HL-60 (cell line): Measurements from ENCODE around the gene BGN.

ENCODE experiments used
- DNase-seq, 2 experiments: peaks; one replicate each; pipeline ENCODE4 v3.0.0-alpha.2; 2010 to 2020; ENCODE audit warnings: low read depth in 1 of 2, low spot score in 1 of 2
- H3K27ac ChIP-seq: fragments of 250-450 bp; sonication (Bioruptor Pico); replicated peaks from 2 replicates; pipeline ENCODE4 v1.5.1; 2020; ENCODE audit warnings: mild to moderate bottlenecking, moderate library complexity
- H3K27me3 ChIP-seq: fragments of 250-450 bp; sonication (Bioruptor Pico); 2 replicates; pipeline ENCODE4 v1.5.1; 2021; ENCODE audit warnings: mild to moderate bottlenecking, moderate library complexity; ENCODE audit not compliant: insufficient read depth, poor library complexity, severe bottlenecking
- H3K4me3 ChIP-seq: replicated peaks from 2 replicates; pipeline ENCODE4 v1.5.1; 2011; ENCODE audit warnings: mild to moderate bottlenecking, control low read depth, low read length; ENCODE audit not compliant: insufficient read depth
- CTCF ChIP-seq: IDR thresholded peaks from one replicate; pipeline ENCODE4 v1.5.1; 2011; ENCODE audit warnings: low read length, control low read depth, inconsistent platforms; ENCODE audit not compliant: insufficient read depth
- GABPA ChIP-seq: IDR thresholded peaks from 2 replicates; pipeline ENCODE4 v1.6.1; 2012; ENCODE audit warnings: low read depth
- POLR2AphosphoS5 ChIP-seq: IDR thresholded peaks from 2 replicates; pipeline ENCODE4 v1.6.1; 2012; ENCODE audit warnings: low read depth
- REST ChIP-seq: IDR thresholded peaks from 2 replicates; pipeline ENCODE4 v1.6.1; 2012; ENCODE audit warnings: low read depth; ENCODE audit not compliant: insufficient replicate concordance
- SPI1 ChIP-seq: IDR thresholded peaks from 2 replicates; pipeline ENCODE4 v1.6.1; 2012; ENCODE audit warnings: low read depth, mild to moderate bottlenecking, borderline replicate concordance

BGN gene

GRCh38 chrX:153475751-153476281 lies 19.0 kb upstream of the BGN start:
- no peak overlapping the region for H3K27ac ChIP-seq
- no peak for DNase-seq
- no peak overlapping the region for H3K4me3 ChIP-seq
- H3K27me3 ChIP-seq = no peaks in the 10 kb centered on the region
- TF ChIP-seq GABPA (no peak), SPI1 (no peak)

DNA sequence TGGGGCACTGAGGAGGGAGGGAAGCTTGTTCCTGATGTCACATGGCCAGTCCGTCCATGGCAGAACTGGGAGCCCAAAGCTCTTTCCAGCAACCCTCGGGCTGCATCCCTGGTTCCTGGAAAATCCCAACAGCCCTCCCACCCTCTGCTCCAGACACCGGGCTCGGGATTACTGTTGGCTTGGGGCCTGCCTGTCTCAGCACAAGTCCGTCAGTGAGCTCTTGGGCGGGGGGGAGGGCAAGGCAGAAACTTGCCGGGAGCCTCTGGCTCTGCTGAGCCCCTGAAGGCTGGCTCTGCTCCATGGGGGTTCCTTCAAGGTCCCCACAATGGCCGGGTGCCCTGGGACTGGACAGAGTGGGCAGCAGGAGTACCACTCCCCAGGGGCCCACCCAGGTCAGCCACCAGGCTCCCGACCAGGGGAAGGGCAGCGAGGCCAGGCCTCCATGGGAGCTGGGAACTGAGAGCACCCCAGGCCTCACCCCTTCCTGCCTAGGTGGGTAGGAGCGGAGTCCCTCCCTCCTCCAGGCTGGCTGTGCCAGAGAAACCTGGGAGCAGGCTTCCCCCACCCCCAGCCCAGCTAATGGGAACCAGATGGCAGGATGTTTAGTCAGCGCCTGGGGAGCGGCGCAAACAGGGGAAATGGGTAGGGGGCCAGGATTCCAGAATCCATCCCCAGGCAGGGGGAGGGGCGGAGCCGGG lies 18.0 kb upstream of the BGN start:
- Histone ChIP-seq H3K27me3 (no peaks in the 10 kb centered on the region), H3K27ac (no peak overlapping the region), H3K4me3 (no peak overlapping the region)
- DNase-seq = no peak
- TF ChIP-seq POLR2AphosphoS5 (no peak), CTCF (no peak), REST (no peak), SPI1 (no peak), GABPA (no peak)

- TF ChIP-seq SPI1 = no peak
- no peak for TF ChIP-seq CTCF
- TF ChIP-seq REST = no peak
- TF ChIP-seq POLR2AphosphoS5 = no peak
- TF ChIP-seq GABPA = no peak
- Histone ChIP-seq H3K27me3 (no peaks in the 10 kb centered on the region), H3K27ac (no peak overlapping the region), H3K4me3 (no peak overlapping the region)
- no peak for DNase-seq
Observed at GRCh38 chrX:153477364-153477857, 17.4 kb upstream of the BGN start.

GRCh38 chrX:153477901-153478300 lies 16.9 kb upstream of the BGN start:
- DNase-seq = no peak
- Histone ChIP-seq H3K4me3 (no peak overlapping the region), H3K27me3 (no peaks in the 10 kb centered on the region), H3K27ac (no peak overlapping the region)
- no peak for TF ChIP-seq CTCF
- TF ChIP-seq REST = no peak
- TF ChIP-seq GABPA = no peak
- TF ChIP-seq POLR2AphosphoS5 = no peak
- no peak for TF ChIP-seq SPI1
